GM13977 (cell line): ENCODE measurements around the gene FIBIN.

Source experiments
- DNase-seq: peaks from one replicate; pipeline ENCODE4 v3.0.0; 2012; ENCODE audit warnings: low spot score
- CTCF ChIP-seq: IDR thresholded peaks from 2 replicates; pipeline ENCODE4 v1.5.1; 2012; ENCODE audit warnings: mild to moderate bottlenecking, control low read depth; ENCODE audit not compliant: insufficient read depth; ENCODE audit errors: extremely low read depth, missing control alignments
- in situ Hi-C: fragments of 300-500 bp; cut with MboI; formaldehyde crosslinking; loops from one replicate; pipeline ENCODE4 v1.12.0; 2022; ENCODE audit warnings: low sequenced_read_pairs, low pct_unique_long_range_greater_than_20kb, mixed read lengths, inconsistent platforms; ENCODE audit not compliant: unreplicated experiment

The FIBIN gene

GRCh38 chr11:27020751-27021150 is 26.8 kb downstream of the FIBIN start:
- in situ Hi-C loops, result no loop called here
- no peak for TF ChIP-seq CTCF
- no peak for DNase-seq

GRCh38 chr11:27022659-27023251 is 28.8 kb downstream of the FIBIN start:
- no peak for DNase-seq
- no peak for TF ChIP-seq CTCF
- in situ Hi-C loops, result no loop called here

- no peak for DNase-seq
- in situ Hi-C loops, result no loop called here
- no peak for TF ChIP-seq CTCF
Observed at GRCh38 chr11:27024865-27025264, 31.0 kb downstream of the FIBIN start.

- in situ Hi-C loops, result no loop called here
- TF ChIP-seq CTCF, result no peak
- no peak for DNase-seq
Observed at GRCh38 chr11:27025312-27025955, 31.5 kb downstream of the FIBIN start.

- no peak for DNase-seq
- no peak for TF ChIP-seq CTCF
- in situ Hi-C loops, result no loop called here
Observed at GRCh38 chr11:27025957-27026733, 32.2 kb downstream of the FIBIN start.

- no peak for TF ChIP-seq CTCF
- no peak for DNase-seq
- in situ Hi-C loops, result no loop called here
Observed at GRCh38 chr11:27028561-27028965, 34.7 kb downstream of the FIBIN start.
